ENCODE measurements around the gene CDR2L.
"Not testable (repeated sequence)": the region's sequence is repeated elsewhere in the genome, so short reads cannot be mapped to it uniquely, and the experiment has no call there.

The CDR2L gene

GRCh38 chr17:74981979-74982662 is 5.3 kb upstream of the CDR2L start:
- DNase-seq (ENCODE audit: low read depth, low spot score), result no peak

- not testable (repeated sequence) for DNase-seq (ENCODE audit: low read depth, low spot score)
Measured at GRCh38 chr17:74982663-74983313, 4.6 kb upstream of the CDR2L start.

GRCh38 chr17:74986206-74986576 is 1.2 kb upstream of the CDR2L start:
- DNase-seq (ENCODE audit: low read depth, low spot score), result no peak

GRCh38 chr17:74987909-74988711 is 678 bp downstream of the CDR2L start:
- DNase-seq (ENCODE audit: low read depth, low spot score), result peak; percentile 31

GRCh38 chr17:74990581-74991105 is 3.2 kb downstream of the CDR2L start:
- DNase-seq (ENCODE audit: low read depth, low spot score), result no peak

- DNase-seq (ENCODE audit: low read depth, low spot score), result no peak
Measured at GRCh38 chr17:74992223-74992622, 4.8 kb downstream of the CDR2L start.

- no peak for DNase-seq (ENCODE audit: low read depth, low spot score)
Measured at GRCh38 chr17:74994440-74994839, 7.0 kb downstream of the CDR2L start.

GRCh38 chr17:74995847-74996246 is 8.4 kb downstream of the CDR2L start:
- no peak for DNase-seq (ENCODE audit: low read depth, low spot score)

GRCh38 chr17:74998783-74999182 is 11.4 kb downstream of the CDR2L start:
- no peak for DNase-seq (ENCODE audit: low read depth, low spot score)

- DNase-seq (ENCODE audit: low read depth, low spot score), result no peak
Measured at GRCh38 chr17:74999523-74999922, 12.1 kb downstream of the CDR2L start.

- DNase-seq (ENCODE audit: low read depth, low spot score), result no peak
Measured at GRCh38 chr17:75001915-75002843, 14.7 kb downstream of the CDR2L start.

- DNase-seq (ENCODE audit: low read depth, low spot score), result no peak
Measured at GRCh38 chr17:75003070-75003956, 15.9 kb downstream of the CDR2L start.

- DNase-seq (ENCODE audit: low read depth, low spot score), result no peak
Measured at GRCh38 chr17:75003957-75004355, 16.5 kb downstream of the CDR2L start.

GRCh38 chr17:75004371-75004770 is 16.9 kb downstream of the CDR2L start:
- DNase-seq (ENCODE audit: low read depth, low spot score), result no peak

GRCh38 chr17:75005291-75005690 is 17.9 kb downstream of the CDR2L start:
- DNase-seq (ENCODE audit: low read depth, low spot score), result no peak

GRCh38 chr17:75006084-75006483 is 18.7 kb downstream of the CDR2L start:
- not testable (repeated sequence) for DNase-seq (ENCODE audit: low read depth, low spot score)

- no peak for DNase-seq (ENCODE audit: low read depth, low spot score)
Measured at GRCh38 chr17:75006653-75007052, 19.2 kb downstream of the CDR2L start.

GRCh38 chr17:75008373-75008772 is 20.9 kb downstream of the CDR2L start:
- no peak for DNase-seq (ENCODE audit: low read depth, low spot score)

GRCh38 chr17:75009139-75009724 is 21.8 kb downstream of the CDR2L start:
- no peak for DNase-seq (ENCODE audit: low read depth, low spot score)

Measured in brain pericyte (primary cell).